Measurements from ENCODE around the gene PLEK2.
"Not testable (repeated sequence)": the region's sequence is repeated elsewhere in the genome, so short reads cannot be mapped to it uniquely, and the experiment has no call there.

Gene PLEK2

GRCh38 chr14:67343601-67344230 lies 68.2 kb downstream of the PLEK2 start:
- TF ChIP-seq, protein P1, sequence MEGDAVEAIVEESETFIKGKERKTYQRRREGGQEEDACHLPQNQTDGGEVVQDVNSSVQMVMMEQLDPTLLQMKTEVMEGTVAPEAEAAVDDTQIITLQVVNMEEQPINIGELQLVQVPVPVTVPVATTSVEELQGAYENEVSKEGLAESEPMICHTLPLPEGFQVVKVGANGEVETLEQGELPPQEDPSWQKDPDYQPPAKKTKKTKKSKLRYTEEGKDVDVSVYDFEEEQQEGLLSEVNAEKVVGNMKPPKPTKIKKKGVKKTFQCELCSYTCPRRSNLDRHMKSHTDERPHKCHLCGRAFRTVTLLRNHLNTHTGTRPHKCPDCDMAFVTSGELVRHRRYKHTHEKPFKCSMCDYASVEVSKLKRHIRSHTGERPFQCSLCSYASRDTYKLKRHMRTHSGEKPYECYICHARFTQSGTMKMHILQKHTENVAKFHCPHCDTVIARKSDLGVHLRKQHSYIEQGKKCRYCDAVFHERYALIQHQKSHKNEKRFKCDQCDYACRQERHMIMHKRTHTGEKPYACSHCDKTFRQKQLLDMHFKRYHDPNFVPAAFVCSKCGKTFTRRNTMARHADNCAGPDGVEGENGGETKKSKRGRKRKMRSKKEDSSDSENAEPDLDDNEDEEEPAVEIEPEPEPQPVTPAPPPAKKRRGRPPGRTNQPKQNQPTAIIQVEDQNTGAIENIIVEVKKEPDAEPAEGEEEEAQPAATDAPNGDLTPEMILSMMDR (IDR thresholded peaks at IDR 0.05; ENCODE audit: unreplicated experiment in 3 of 3), result no peak
- no peaks in the 10 kb centered on the region for H3K9me3 Mint-ChIP-seq
- H3K27ac Mint-ChIP-seq, result no peak overlapping the region
- no peak overlapping the region for H3K4me3 Mint-ChIP-seq
- H3K27me3 Mint-ChIP-seq (ENCODE audit: low read depth), result no peaks in the 10 kb centered on the region
- H3K36me3 Mint-ChIP-seq (ENCODE audit: low read depth), result peaks cover 61% of the 10 kb centered on the region
- H3K4me1 Mint-ChIP-seq, result no peaks in the 10 kb centered on the region

DNA sequence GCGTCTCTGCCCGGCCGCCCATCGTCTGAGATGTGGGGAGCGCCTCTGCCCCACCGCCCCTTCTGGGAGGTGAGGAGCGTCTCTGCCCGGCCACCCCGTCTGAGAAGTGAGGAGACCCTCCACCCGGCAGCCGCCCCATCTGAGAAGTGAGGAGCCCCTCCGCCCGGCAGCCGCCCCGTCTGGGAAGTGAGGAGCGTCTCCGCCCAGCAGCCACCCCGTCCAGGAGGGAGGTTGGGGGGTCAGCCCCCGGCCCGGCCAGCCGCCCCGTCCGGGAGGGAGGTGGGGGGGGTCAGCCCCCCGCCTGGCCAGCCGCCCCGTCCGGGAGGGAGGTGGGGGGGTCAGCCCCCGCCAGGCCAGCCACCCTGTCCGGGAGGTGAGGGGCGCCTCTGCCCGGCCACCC lies 70.7 kb downstream of the PLEK2 start:
- H3K4me1 Mint-ChIP-seq; H3K27me3 Mint-ChIP-seq (ENCODE audit: low read depth); H3K27ac Mint-ChIP-seq; H3K4me3 Mint-ChIP-seq; H3K9me3 Mint-ChIP-seq: not testable (repeated sequence)
- peaks cover 66% of the 10 kb centered on the region for H3K36me3 Mint-ChIP-seq (ENCODE audit: low read depth)

Data from nephron (organoid).